IMR-90 (cell line): Measurements from ENCODE around the gene ARHGEF39. TPM values are rescaled to one million over a fixed set of nuclear protein-coding genes. Genes with fewer than 3 reads are reported as not detected.

Source experiments
- ATAC-seq: fragments of 200-7000 bp; cut with Tn5 transposase; 2 replicates; pipeline ENCODE4 v1.9.1; 2020; ENCODE audit warnings: low read depth, mild to moderate bottlenecking, moderate library complexity
- Bru-seq: library from RNA; stranded (reverse); fragments of 400-500 nt; gene quantifications from one replicate; lab custom pipeline; 2021; lab: Mats Ljungman, UMichigan
- BruChase-seq, 2 experiments: library from RNA; stranded (reverse); fragments of 400-500 nt; gene quantifications; one replicate each; lab custom pipeline; 2021; lab: Mats Ljungman, UMichigan
- BruUV-seq: library from RNA; stranded (reverse); fragments of 400-500 nt; replicated peaks from 2 replicates; lab custom pipeline; 2021; lab: Mats Ljungman, UMichigan
- CTCF ChIA-PET: fragments of 300-600 bp; formaldehyde crosslinking; extraction: SDS; loops from one replicate; lab custom pipeline; 2021; ENCODE audit warnings: antibody characterized with exemption; lab: Yijun Ruan, JAX
- POLR2A ChIA-PET: fragments of 300-600 bp; sonication (Branson Sonifier 250); formaldehyde crosslinking; loops from one replicate; lab custom pipeline; 2022; ENCODE audit warnings: antibody characterized with exemption; ENCODE audit not compliant: unreplicated experiment; lab: Charles Lee
- DNase-seq: peaks from one replicate; pipeline ENCODE4 v3.0.0; 2013
- H2AFZ ChIP-seq: replicated peaks from 2 replicates; pipeline ENCODE3; 2013; ENCODE audit warnings: low read length, mild to moderate bottlenecking; ENCODE audit not compliant: poor library complexity
- H2AK5ac ChIP-seq: 2 replicates; pipeline ENCODE4 v1.6.1; 2013; ENCODE audit warnings: low read depth, low read length, inconsistent platforms
- H2AK9ac ChIP-seq: replicated peaks from 2 replicates; pipeline ENCODE3; 2013; ENCODE audit warnings: mild to moderate bottlenecking, low read depth, low read length, moderate library complexity; ENCODE audit not compliant: poor library complexity
- H2BK120ac ChIP-seq: 2 replicates; pipeline ENCODE4 v1.6.1; 2013; ENCODE audit warnings: low read depth, low read length, inconsistent platforms
- H2BK15ac ChIP-seq: 3 replicates; pipeline ENCODE4 v1.6.1; 2013; ENCODE audit warnings: low read depth, low read length, inconsistent platforms
- H2BK20ac ChIP-seq: 2 replicates; pipeline ENCODE4 v1.6.1; 2013; ENCODE audit warnings: low read depth, mild to moderate bottlenecking, inconsistent platforms, low read length, moderate library complexity
- H2BK5ac ChIP-seq: 2 replicates; pipeline ENCODE4 v1.6.1; 2013; ENCODE audit warnings: mild to moderate bottlenecking, low read depth, low read length, inconsistent platforms; ENCODE audit not compliant: poor library complexity, severe bottlenecking
- H3K14ac ChIP-seq: replicated peaks from 2 replicates; pipeline ENCODE4 v1.6.1; 2013; ENCODE audit warnings: low read depth, low read length, inconsistent platforms
- H3K18ac ChIP-seq: 2 replicates; pipeline ENCODE4 v1.6.1; 2013; ENCODE audit warnings: low read depth, low read length, control low read depth
- H3K23ac ChIP-seq: 2 replicates; pipeline ENCODE4 v1.6.1; 2013; ENCODE audit warnings: low read depth, low read length, inconsistent platforms
- H3K27ac ChIP-seq: 2 replicates; pipeline ENCODE4 v1.5.1; 2013; ENCODE audit warnings: mild to moderate bottlenecking, control low read depth, low read length; ENCODE audit not compliant: insufficient read depth
- H3K27me3 ChIP-seq: 2 replicates; pipeline ENCODE4 v1.6.1; 2013; ENCODE audit warnings: low read length; ENCODE audit not compliant: control insufficient read depth, insufficient read depth
- H3K36me3 ChIP-seq: 2 replicates; pipeline ENCODE4 v1.6.1; 2013; ENCODE audit warnings: low read length, mixed read lengths; ENCODE audit not compliant: control insufficient read depth, insufficient read depth
- H3K4ac ChIP-seq: 2 replicates; pipeline ENCODE4 v1.6.1; 2013; ENCODE audit warnings: low read depth, low read length, inconsistent platforms
- H3K4me1 ChIP-seq: 2 replicates; pipeline ENCODE4 v1.6.1; 2013; ENCODE audit warnings: low read length, mixed read lengths; ENCODE audit not compliant: control insufficient read depth, insufficient read depth
- H3K4me2 ChIP-seq: 2 replicates; pipeline ENCODE4 v1.6.1; 2013; ENCODE audit warnings: low read depth, mild to moderate bottlenecking, control low read depth, low read length, moderate library complexity
- H3K4me3 ChIP-seq: 2 replicates; pipeline ENCODE4 v1.5.1; 2013; ENCODE audit warnings: low read depth, mild to moderate bottlenecking, control low read depth, low read length, moderate library complexity; ENCODE audit not compliant: insufficient read depth
- H3K56ac ChIP-seq: 2 replicates; pipeline ENCODE4 v1.6.1; 2013; ENCODE audit warnings: low read length, inconsistent platforms; ENCODE audit not compliant: insufficient read depth; ENCODE audit errors: extremely low read depth
- H3K79me1 ChIP-seq, 2 experiments: 2 replicates each; pipeline ENCODE4 v1.6.1; 2013; ENCODE audit warnings: low read length in 2 of 2, inconsistent platforms in 1 of 2, low read depth in 1 of 2
- H3K9ac ChIP-seq: 2 replicates; pipeline ENCODE4 v1.6.1; 2013; ENCODE audit warnings: low read depth, low read length, control low read depth
- H3K9me1 ChIP-seq: 2 replicates; pipeline ENCODE4 v1.6.1; 2013; ENCODE audit warnings: low read length, inconsistent platforms; ENCODE audit not compliant: insufficient read depth
- H3K9me3 ChIP-seq: 2 replicates; pipeline ENCODE4 v1.6.1; 2013; ENCODE audit warnings: low read length; ENCODE audit not compliant: control insufficient read depth, insufficient read depth
- H4K20me1 ChIP-seq: 2 replicates; pipeline ENCODE4 v1.6.1; 2013; ENCODE audit warnings: low read length, inconsistent platforms; ENCODE audit not compliant: insufficient read depth
- H4K5ac ChIP-seq: 2 replicates; pipeline ENCODE4 v1.6.1; 2013; ENCODE audit warnings: mild to moderate bottlenecking, low read depth, low read length, control low read depth
- H4K8ac ChIP-seq, 2 experiments: 2 replicates each; pipeline ENCODE4 v1.6.1; 2013; ENCODE audit warnings: low read depth in 2 of 2, low read length in 2 of 2, control low read depth in 1 of 2, inconsistent platforms in 1 of 2
- H4K91ac ChIP-seq: 2 replicates; pipeline ENCODE4 v1.6.1; 2013; ENCODE audit warnings: low read depth, low read length, inconsistent platforms; ENCODE audit not compliant: insufficient read depth
- MAFK ChIP-seq: IDR thresholded peaks from 2 replicates; pipeline ENCODE4 v1.6.1; 2012; ENCODE audit warnings: low read depth, low read length, improper control_type of control experiment
- MAZ ChIP-seq: IDR thresholded peaks from 2 replicates; pipeline ENCODE4 v1.6.1; 2012; ENCODE audit warnings: low read depth, mild to moderate bottlenecking, low read length, improper control_type of control experiment, moderate library complexity, borderline replicate concordance
- MXI1 ChIP-seq: IDR thresholded peaks from 2 replicates; pipeline ENCODE4 v1.6.1; 2012; ENCODE audit warnings: low read depth, mild to moderate bottlenecking, low read length, moderate library complexity, borderline replicate concordance
- POLR2A ChIP-seq: IDR thresholded peaks from 2 replicates; pipeline ENCODE4 v1.6.1; 2012; ENCODE audit warnings: mild to moderate bottlenecking, low read depth, low read length
- SMC3 ChIP-seq: fragments of 150-350 bp; IDR thresholded peaks from 2 replicates; pipeline ENCODE4 v1.6.1; 2016; ENCODE audit warnings: low read depth, mild to moderate bottlenecking, antibody characterized with exemption, low read length, moderate library complexity
- WGBS, 2 experiments: methylation state at CpG; one replicate each; pipeline versions ENCODE4 v1.1.5 to v1.1.7; 2013; ENCODE audit warnings: missing lambda C conversion rate in 2 of 2; ENCODE audit not compliant: insufficient read length in 1 of 2; ENCODE audit errors: extremely low coverage in 2 of 2; 5-methylcytosine and 5-hydroxymethylcytosine counted together
- dilution Hi-C: fragments of 300-500 bp; cut with HindIII; formaldehyde crosslinking; loops from one replicate; pipeline ENCODE4 v1.14.3; 2018; ENCODE audit warnings: low sequenced_read_pairs; ENCODE audit not compliant: unreplicated experiment
- in situ Hi-C: fragments of 300-500 bp; cut with MboI; formaldehyde crosslinking; loops from 3 replicates; pipeline ENCODE4 v1.14.3; 2019; ENCODE audit warnings: low sequenced_read_pairs, inconsistent platforms, mixed read lengths
- intact Hi-C: fragments of 100-400 bp; cut with micrococcal nuclease; formaldehyde crosslinking; loops from 2 replicates; pipeline ENCODE4 v1.10.0; 2022
- long read RNA-seq: library from polyadenylated mRNA; unstranded; transcript quantifications from one replicate; pipeline ENCODE4 v2.0.0, GENCODE V29; 2021; ENCODE audit not compliant: unreplicated experiment
- polyA plus RNA-seq, 3 experiments: library from polyadenylated mRNA; depleted of rRNA; stranded (reverse); fragments of >200 nt; gene quantifications; 2 replicates each; pipeline ENCODE4 v1.2.3, GENCODE V29; 2012; ENCODE audit warnings: low replicate concordance in 1 of 3
- total RNA-seq: library from RNA; depleted of rRNA; stranded (reverse); fragments of >200 nt; gene quantifications from 2 replicates; pipeline ENCODE4 v1.2.3, GENCODE V29; 2012; rRNA removed
- TF ChIP-seq, protein P1 (sequence below): conservative IDR thresholded peaks from 2 replicates; pipeline ENCODE4 v1.5.1; 2012; ENCODE audit warnings: mild to moderate bottlenecking, low read depth, low read length, improper control_type of control experiment

Gene ARHGEF39, protein sequence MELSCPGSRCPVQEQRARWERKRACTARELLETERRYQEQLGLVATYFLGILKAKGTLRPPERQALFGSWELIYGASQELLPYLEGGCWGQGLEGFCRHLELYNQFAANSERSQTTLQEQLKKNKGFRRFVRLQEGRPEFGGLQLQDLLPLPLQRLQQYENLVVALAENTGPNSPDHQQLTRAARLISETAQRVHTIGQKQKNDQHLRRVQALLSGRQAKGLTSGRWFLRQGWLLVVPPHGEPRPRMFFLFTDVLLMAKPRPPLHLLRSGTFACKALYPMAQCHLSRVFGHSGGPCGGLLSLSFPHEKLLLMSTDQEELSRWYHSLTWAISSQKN
- total RNA-seq (0.56 and 2.5 TPM in 2 replicates), polyA plus RNA-seq (2012; rRNA removed) (2.1 and 2.8 TPM in 2 replicates), Bru-seq, nascent RNA (percentile 42 among the genes with signal in this experiment), BruChase-seq, experiment 1, labeled RNA remaining after a 6-hour chase (percentile 43 among the genes with signal in this experiment), BruChase-seq, experiment 2, labeled RNA remaining after a 2-hour chase (percentile 38 among the genes with signal in this experiment)
- 0.82 and 1.1 TPM in 2 replicates for polyA plus RNA-seq (2012; cell fraction: cytosol; rRNA removed)
- polyA plus RNA-seq (2012; cell fraction: nucleus; rRNA removed; ENCODE audit: low replicate concordance), result 7.1 and 7.2 TPM in 2 replicates
- long read RNA-seq, partial matches to known transcripts, result 0 of 2 reads
- long read RNA-seq, other reads (novel, unspliced or antisense), result 2 of 2 reads

DNA sequence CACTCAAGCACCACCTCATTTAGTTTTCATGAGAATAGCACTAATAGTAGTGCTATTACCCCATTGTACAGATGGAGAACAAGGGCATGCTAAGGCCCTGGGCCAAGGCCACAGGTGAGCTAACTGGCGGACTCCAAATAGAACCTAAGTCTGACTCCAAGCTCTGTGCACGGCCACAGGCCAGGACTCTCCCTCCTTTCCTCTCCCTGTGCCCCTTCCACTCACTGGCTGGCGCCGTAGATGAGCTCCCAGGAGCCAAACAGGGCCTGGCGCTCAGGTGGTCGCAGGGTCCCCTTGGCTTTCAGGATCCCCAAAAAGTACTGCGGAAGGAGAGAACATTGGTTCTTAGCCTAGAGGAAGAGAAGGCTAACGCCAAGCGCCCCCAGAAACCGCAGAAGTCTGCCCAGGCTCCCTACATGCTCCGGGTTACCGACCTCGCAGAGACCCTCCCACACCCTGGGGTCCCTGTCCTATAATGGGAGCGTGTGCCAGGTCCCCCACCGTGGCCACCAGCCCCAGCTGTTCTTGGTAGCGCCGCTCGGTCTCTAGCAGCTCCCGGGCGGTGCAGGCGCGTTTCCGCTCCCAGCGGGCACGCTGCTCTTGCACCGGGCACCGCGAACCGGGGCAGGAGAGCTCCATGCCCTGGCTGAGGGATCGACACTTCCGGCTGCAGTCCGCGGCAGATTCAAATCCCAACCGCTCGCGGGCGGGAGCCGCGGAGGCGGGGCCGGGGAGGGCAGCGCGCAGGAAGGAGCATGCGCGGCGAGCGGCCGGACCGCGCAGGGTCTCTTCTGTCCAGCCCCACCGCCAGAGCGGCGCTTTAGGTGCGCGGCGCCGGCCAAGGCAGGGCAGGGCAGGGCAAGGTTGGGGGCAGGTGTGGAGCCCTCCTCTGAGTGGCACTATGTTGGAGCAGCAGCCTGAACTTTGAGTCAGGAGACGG lies at the start of gene ARHGEF39:
ARHGEF39 (minus strand) TSS at position 665 of the 940 bp plus-strand sequence; CDS start at position 639, 26 bp downstream.
- no peaks in the 10 kb centered on the region for H3K9me3 ChIP-seq
- H3K79me1 ChIP-seq, result peaks cover 28 to 53% of the 10 kb centered on the region in 2 experiments; a peak in 3 of 4 replicates
- H2AK9ac ChIP-seq, result peak within 1 kb of the TSS; percentile 87
- peak within 1 kb of the TSS; percentile 98 for H2AFZ ChIP-seq
- H3K56ac ChIP-seq, result peak within 1 kb of the TSS; percentile 66
- peak within 1 kb of the TSS; percentile 92 to 94 for H4K8ac ChIP-seq
- H2AK5ac ChIP-seq, result peak within 1 kb of the TSS; percentile 52
- H4K91ac ChIP-seq, result peak within 1 kb of the TSS; percentile 88
- peak within 1 kb of the TSS; percentile 77 for H2BK120ac ChIP-seq
- no peak for TF ChIP-seq MAFK
- no peak for TF ChIP-seq SMC3
- TF ChIP-seq POLR2A, result peak; percentile 24; the same call in 1 of the 2 replicates
- TF ChIP-seq, protein P1, sequence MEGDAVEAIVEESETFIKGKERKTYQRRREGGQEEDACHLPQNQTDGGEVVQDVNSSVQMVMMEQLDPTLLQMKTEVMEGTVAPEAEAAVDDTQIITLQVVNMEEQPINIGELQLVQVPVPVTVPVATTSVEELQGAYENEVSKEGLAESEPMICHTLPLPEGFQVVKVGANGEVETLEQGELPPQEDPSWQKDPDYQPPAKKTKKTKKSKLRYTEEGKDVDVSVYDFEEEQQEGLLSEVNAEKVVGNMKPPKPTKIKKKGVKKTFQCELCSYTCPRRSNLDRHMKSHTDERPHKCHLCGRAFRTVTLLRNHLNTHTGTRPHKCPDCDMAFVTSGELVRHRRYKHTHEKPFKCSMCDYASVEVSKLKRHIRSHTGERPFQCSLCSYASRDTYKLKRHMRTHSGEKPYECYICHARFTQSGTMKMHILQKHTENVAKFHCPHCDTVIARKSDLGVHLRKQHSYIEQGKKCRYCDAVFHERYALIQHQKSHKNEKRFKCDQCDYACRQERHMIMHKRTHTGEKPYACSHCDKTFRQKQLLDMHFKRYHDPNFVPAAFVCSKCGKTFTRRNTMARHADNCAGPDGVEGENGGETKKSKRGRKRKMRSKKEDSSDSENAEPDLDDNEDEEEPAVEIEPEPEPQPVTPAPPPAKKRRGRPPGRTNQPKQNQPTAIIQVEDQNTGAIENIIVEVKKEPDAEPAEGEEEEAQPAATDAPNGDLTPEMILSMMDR, result peak; percentile 23; the same call in 1 of the 2 replicates
- peak; percentile 96 for TF ChIP-seq MXI1
- peak; percentile 94; the same call in 1 of the 2 replicates for TF ChIP-seq MAZ
- no peaks in the 10 kb centered on the region for H3K27me3 ChIP-seq
- peak; percentile 82 for ATAC-seq
- peak within 1 kb of the TSS; percentile 66 for H2BK5ac ChIP-seq
- WGBS, 2 experiments, result 0% methylated on average over 18 of the region's 58 CpGs; no CpG with 5 or more reads in 1 of the 2 experiments
- H2BK15ac ChIP-seq, result peak within 1 kb of the TSS; percentile 90; the same call in 2 of the 3 replicates
- DNase-seq, result peak; percentile 68
- ChIA-PET CTCF (interaction anchor here (0.8 to 1.5 kb wide), 2 partner anchors 13 kb away, joined by 4 to 5 read pairs; no protein-coding TSS in a partner anchor), POLR2A (interaction anchor here (0.9 to 1.3 kb wide), 3 partner anchors 13 to 68 kb away, joined by 3 to 11 read pairs (median 4); partner anchors contain the start of genes CREB3 and TLN1)
- H3K4me1 ChIP-seq, result peaks cover 25% of the 10 kb centered on the region
- peak within 1 kb of the TSS; percentile 92 for H3K4me2 ChIP-seq
- H4K5ac ChIP-seq, result peak within 1 kb of the TSS; percentile 70; the same call in 1 of the 2 replicates
- H3K9ac ChIP-seq, result peak within 1 kb of the TSS; percentile 79
- peak within 1 kb of the TSS; percentile 75 for H3K27ac ChIP-seq
- peaks cover 11% of the 10 kb centered on the region for H3K36me3 ChIP-seq
- peak within 1 kb of the TSS; percentile 72 for H3K4me3 ChIP-seq
- peaks cover 27% of the 10 kb centered on the region for H3K9me1 ChIP-seq
- in situ Hi-C loops (no loop called here), dilution Hi-C loops (no loop called here), intact Hi-C loops (loop anchor here (2.0 kb wide), 1 partner anchor 16 kb away; no protein-coding TSS in a partner anchor)
- no peaks in the 10 kb centered on the region for H4K20me1 ChIP-seq
- H3K23ac ChIP-seq, result peak within 1 kb of the TSS; percentile 63
- H3K18ac ChIP-seq, result peak within 1 kb of the TSS; percentile 25
- peak within 1 kb of the TSS; percentile 14; the same call in 1 of the 2 replicates for H2BK20ac ChIP-seq
- peak within 1 kb of the TSS; percentile 84 for H3K14ac ChIP-seq
- peak within 1 kb of the TSS; percentile 59 for H3K4ac ChIP-seq
- BruUV-seq, result no TSS peak
